Naive B cell (primary cell): ENCODE results near the gene GOLGA6L7. TPM values are rescaled to one million over a fixed set of nuclear protein-coding genes. Genes with fewer than 3 reads are reported as not detected.
"Not testable (repeated sequence)": the region's sequence is repeated elsewhere in the genome, so short reads cannot be mapped to it uniquely, and the experiment has no call there.

Source experiments
- ATAC-seq, 2 donors: fragments of 150-1000 bp; cut with Tn5 transposase; 2 replicates each; pipeline ENCODE4 v1.10.0; 2021; ENCODE audit warnings: low read depth in 2 of 2, mild to moderate bottlenecking in 2 of 2, moderate library complexity in 2 of 2
- DNase-seq: peaks from one replicate; pipeline ENCODE4 v3.0.0; 2022
- H3K27ac Mint-ChIP-seq, 6 donors: one replicate each; pipeline ENCODE4 v1.8.0; 2020 to 2022; ENCODE audit warnings: mild to moderate bottlenecking in 6 of 6, mixed read lengths in 6 of 6, moderate library complexity in 5 of 6, inconsistent platforms in 2 of 6
- H3K27me3 Mint-ChIP-seq, 3 donors: one replicate each; pipeline ENCODE4 v1.8.0; 2021 to 2022; ENCODE audit warnings: mixed read lengths in 3 of 3, mild to moderate bottlenecking in 1 of 3
- H3K36me3 Mint-ChIP-seq, 2 donors: one replicate each; pipeline ENCODE4 v1.8.0; 2020 to 2022; ENCODE audit warnings: mixed read lengths in 2 of 2, inconsistent platforms in 1 of 2, mild to moderate bottlenecking in 1 of 2
- H3K4me1 Mint-ChIP-seq, 3 donors: one replicate each; pipeline ENCODE4 v1.8.0; 2020 to 2022; ENCODE audit warnings: mixed read lengths in 3 of 3, inconsistent platforms in 1 of 3, mild to moderate bottlenecking in 1 of 3, moderate library complexity in 1 of 3
- H3K4me3 Mint-ChIP-seq, 8 donors: one replicate each; pipeline ENCODE4 v1.8.0; 2020 to 2022; ENCODE audit warnings: mild to moderate bottlenecking in 8 of 8, mixed read lengths in 8 of 8, moderate library complexity in 8 of 8, inconsistent platforms in 2 of 8
- H3K9me3 Mint-ChIP-seq, 7 donors: one replicate each; pipeline ENCODE4 v1.8.0; 2020 to 2022; ENCODE audit warnings: mixed read lengths in 7 of 7, mild to moderate bottlenecking in 5 of 7, inconsistent platforms in 2 of 7, moderate library complexity in 1 of 7
- polyA plus RNA-seq, 6 donors: library from polyadenylated mRNA; unstranded; fragments of 300-500 nt; fragmentation: Illumina TruSeq; gene quantifications; one replicate each; pipeline ENCODE4 v1.2.3, GENCODE V29; 2021; ENCODE audit warnings: low read depth in 6 of 6

The GOLGA6L7 gene, protein sequence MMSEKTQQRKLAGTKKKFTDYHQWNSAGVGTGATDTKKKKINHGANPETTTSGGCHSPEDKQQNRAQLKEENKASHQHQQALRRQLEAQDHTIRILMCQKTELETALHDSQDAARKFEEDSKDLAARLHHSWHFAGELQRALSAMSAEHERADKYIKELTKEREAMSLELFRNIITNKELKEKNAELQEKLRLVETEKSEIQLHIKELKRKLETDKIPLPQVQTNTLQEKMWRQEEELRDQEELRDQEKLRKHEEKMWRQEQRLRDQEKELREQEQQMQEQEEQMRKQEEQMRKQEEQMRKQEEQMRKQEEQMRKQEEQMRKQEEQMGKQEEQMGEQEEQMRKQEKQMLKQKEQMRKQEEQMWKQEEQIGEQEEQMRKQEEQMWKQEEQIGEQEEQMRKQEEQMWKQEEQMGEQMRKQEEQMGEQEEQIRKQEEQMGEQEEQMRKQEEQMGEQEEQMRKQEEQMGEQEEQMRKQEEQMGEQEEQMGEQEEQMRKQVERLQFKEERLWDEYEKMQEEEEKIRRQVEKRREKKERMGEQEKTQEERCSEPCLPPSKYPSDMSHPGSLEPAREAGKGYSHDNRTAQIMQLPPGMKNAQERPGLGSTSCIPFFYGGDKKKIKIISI
- polyA plus RNA-seq: not detected

DNA sequence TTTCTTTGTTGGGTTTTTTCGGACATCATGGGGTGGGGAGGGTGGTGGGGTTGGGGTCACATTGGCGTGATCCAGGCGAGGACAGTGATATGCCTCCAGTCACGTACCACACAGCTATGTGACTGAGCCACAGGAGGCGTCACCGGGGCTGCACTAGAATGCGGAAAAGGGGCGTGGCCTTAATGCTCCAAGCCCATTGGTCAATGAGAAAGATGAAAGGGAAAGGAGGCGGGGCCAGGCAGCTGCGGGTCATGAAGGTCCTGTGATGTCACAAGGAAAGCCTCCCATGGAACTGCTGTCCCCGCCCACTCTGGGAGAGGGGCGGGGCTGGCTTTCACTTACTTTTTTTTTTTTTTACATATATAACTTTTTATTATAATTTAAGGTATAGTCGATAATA is at the start of gene GOLGA6L7:
Gene GOLGA6L7, minus strand, starts transcription at position 124 of the 400 bp plus-strand sequence. Its CDS starts 95 bp downstream, at position 29.
- H3K9me3 Mint-ChIP-seq, DNase-seq, H3K4me1 Mint-ChIP-seq, ATAC-seq, H3K27me3 Mint-ChIP-seq, H3K36me3 Mint-ChIP-seq: not testable (repeated sequence)
- peak within 1 kb of the TSS in 2 of 6 donors; percentile 59 to 66 for H3K27ac Mint-ChIP-seq
- peak within 1 kb of the TSS in 1 of 8 donors; percentile 35 for H3K4me3 Mint-ChIP-seq

DNA sequence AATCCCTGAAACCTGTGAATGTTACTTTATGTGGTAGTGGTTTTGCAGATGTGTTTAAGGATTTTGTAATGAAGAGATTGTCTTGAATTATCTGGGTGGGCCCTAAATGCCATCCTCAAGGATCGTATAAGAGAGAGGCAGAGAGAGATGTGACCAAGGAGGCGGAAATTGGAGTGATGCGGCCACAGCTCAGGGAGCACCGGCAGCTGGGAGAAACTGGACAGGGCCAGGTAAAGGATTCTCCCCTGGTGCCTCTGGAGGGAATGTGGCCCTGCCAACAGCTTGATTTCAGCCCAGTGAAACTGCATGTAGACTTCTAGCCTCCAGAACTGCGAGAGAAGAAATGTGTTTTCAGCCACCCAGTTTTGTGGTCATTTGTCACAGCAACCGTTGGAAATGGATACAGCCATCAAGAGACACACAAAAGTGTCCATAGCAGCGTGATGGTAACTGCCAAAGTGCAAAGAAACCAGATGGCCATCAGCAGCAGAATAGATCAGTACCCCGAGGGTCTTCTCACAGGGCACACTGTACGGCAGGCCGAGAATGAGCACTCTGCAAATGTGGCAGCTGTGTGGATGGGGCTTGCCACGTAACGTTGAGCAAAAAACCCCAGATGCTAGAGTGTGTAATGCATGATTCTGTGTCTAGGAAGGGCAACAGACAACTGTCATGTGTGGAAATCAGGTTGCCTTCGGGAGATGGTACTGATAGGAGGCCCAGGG is 49.6 kb upstream of the GOLGA6L7 start:
- Mint-ChIP-seq H3K4me1 (no peaks in the 10 kb centered on the region), H3K36me3 (no peaks in the 10 kb centered on the region)
- ATAC-seq: no peak

GRCh38 chr15:28896951-28897350 is 48.5 kb upstream of the GOLGA6L7 start:
- DNase-seq (no peak), ATAC-seq (no peak)
- Mint-ChIP-seq H3K27ac (no peak overlapping the region), H3K27me3 (peaks cover 0 to 5% (median 0%) of the 10 kb centered on the region in 3 donors), H3K4me3 (no peak overlapping the region), H3K4me1 (no peaks in the 10 kb centered on the region), H3K9me3 (peaks cover 0 to 3% (median 0%) of the 10 kb centered on the region in 7 donors), H3K36me3 (no peaks in the 10 kb centered on the region)

More for the DNA sequence above, 49.6 kb upstream of the GOLGA6L7 start:
- Mint-ChIP-seq H3K4me3 (no peak overlapping the region), H3K27me3 (peaks cover 0 to 5% (median 0%) of the 10 kb centered on the region in 3 donors), H3K27ac (peak overlapping the region in 1 of 6 donors; percentile 18), H3K9me3 (peaks cover 0 to 3% (median 1%) of the 10 kb centered on the region in 7 donors)
- no peak for DNase-seq

DNA sequence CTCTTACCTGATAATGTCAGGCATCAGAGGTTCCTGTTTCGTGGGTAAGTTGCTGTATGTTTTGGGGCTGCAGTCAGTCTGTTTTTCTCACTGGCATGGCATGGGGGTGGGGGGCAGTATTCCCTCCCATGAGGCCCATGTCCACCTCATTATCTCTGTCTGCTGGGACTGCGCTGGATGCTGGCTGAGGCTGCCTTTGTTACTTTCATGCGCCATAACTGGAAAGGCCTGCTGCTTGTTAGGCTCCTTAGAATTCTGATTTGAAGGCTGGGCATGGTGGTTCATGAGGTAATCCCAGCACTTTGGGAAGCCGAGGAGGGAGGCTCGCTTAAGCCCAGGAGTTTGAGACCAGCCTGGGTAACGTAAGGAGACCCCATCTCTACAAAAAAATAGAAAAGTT is 47.1 kb upstream of the GOLGA6L7 start:
- H3K27me3 Mint-ChIP-seq: peaks cover 0 to 10% (median 0%) of the 10 kb centered on the region in 3 donors
- H3K4me3 Mint-ChIP-seq: no peak overlapping the region
- H3K9me3 Mint-ChIP-seq: peaks cover 0 to 3% (median 0%) of the 10 kb centered on the region in 7 donors
- DNase-seq (no peak), ATAC-seq (no peak)
- no peaks in the 10 kb centered on the region for H3K36me3 Mint-ChIP-seq
- no peaks in the 10 kb centered on the region for H3K4me1 Mint-ChIP-seq
- H3K27ac Mint-ChIP-seq: no peak overlapping the region

GRCh38 chr15:28895146-28895545 is 46.7 kb upstream of the GOLGA6L7 start:
- Mint-ChIP-seq H3K27me3 (peaks cover 0 to 10% (median 2%) of the 10 kb centered on the region in 3 donors), H3K36me3 (no peaks in the 10 kb centered on the region), H3K4me3 (no peak overlapping the region), H3K27ac (no peak overlapping the region), H3K4me1 (no peaks in the 10 kb centered on the region), H3K9me3 (peaks cover 0 to 3% (median 0%) of the 10 kb centered on the region in 7 donors)
- ATAC-seq (no peak), DNase-seq (no peak)

DNA sequence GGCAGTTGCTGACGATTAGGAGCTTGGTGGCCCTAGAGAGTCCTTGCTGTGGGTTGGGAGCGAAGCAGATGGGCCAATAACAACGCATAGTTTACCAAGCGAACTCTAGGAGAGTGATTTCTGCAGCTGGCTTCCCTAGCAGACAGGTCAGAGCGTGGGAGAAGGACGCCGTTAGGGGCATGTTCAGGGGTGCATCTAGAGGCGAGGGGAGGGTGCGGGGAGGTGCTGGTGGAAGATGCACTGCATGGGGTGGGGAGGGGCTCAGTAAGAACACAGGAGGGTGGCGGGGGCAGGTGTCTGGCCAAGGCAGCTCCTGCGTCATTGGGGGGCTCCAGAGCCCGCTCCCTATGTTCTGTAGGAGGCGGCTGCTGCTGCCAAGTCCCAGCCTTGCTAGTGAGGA is 46.2 kb upstream of the GOLGA6L7 start:
- DNase-seq (no peak), ATAC-seq (no peak)
- Mint-ChIP-seq H3K36me3 (no peaks in the 10 kb centered on the region), H3K27ac (no peak overlapping the region), H3K4me3 (no peak overlapping the region), H3K27me3 (peaks cover 4 to 14% (median 7%) of the 10 kb centered on the region in 3 donors), H3K4me1 (peaks cover 0 to 1% (median 0%) of the 10 kb centered on the region in 3 donors), H3K9me3 (peaks cover 0 to 3% (median 0%) of the 10 kb centered on the region in 7 donors)

GRCh38 chr15:28892789-28893610 is 44.6 kb upstream of the GOLGA6L7 start:
- Mint-ChIP-seq H3K36me3 (no peaks in the 10 kb centered on the region), H3K4me1 (peaks cover 0 to 4% (median 0%) of the 10 kb centered on the region in 3 donors), H3K9me3 (peaks cover 0 to 4% (median 0%) of the 10 kb centered on the region in 7 donors), H3K4me3 (no peak overlapping the region), H3K27me3 (peaks cover 13 to 27% (median 19%) of the 10 kb centered on the region in 3 donors), H3K27ac (no peak overlapping the region)
- DNase-seq (no peak), ATAC-seq (no peak)

DNA sequence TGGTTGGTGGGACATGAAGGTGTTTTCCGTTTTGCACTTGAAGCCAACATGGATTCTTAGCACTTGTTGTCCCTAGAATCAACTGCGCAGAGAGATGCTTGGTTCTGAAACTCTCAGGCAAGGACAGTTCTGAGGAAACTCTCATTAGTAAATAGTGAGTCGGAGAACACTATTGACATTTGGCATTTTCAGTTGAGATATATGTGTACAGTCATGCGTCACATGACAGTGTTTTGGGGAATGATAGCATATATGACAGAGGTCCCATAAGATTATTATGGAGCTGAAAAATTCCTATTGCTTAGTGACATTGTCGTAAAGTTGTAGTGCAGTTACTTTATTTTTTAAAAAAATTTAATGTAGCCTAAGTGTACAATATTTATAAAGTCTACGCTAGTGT is 43.1 kb upstream of the GOLGA6L7 start:
- Mint-ChIP-seq H3K36me3 (no peaks in the 10 kb centered on the region), H3K27me3 (peaks cover 18 to 40% (median 31%) of the 10 kb centered on the region in 3 donors), H3K4me1 (peaks cover 0 to 7% (median 4%) of the 10 kb centered on the region in 3 donors), H3K4me3 (no peak overlapping the region), H3K9me3 (peaks cover 0 to 4% (median 0%) of the 10 kb centered on the region in 7 donors), H3K27ac (no peak overlapping the region)
- no peak for DNase-seq
- ATAC-seq: no peak

DNA sequence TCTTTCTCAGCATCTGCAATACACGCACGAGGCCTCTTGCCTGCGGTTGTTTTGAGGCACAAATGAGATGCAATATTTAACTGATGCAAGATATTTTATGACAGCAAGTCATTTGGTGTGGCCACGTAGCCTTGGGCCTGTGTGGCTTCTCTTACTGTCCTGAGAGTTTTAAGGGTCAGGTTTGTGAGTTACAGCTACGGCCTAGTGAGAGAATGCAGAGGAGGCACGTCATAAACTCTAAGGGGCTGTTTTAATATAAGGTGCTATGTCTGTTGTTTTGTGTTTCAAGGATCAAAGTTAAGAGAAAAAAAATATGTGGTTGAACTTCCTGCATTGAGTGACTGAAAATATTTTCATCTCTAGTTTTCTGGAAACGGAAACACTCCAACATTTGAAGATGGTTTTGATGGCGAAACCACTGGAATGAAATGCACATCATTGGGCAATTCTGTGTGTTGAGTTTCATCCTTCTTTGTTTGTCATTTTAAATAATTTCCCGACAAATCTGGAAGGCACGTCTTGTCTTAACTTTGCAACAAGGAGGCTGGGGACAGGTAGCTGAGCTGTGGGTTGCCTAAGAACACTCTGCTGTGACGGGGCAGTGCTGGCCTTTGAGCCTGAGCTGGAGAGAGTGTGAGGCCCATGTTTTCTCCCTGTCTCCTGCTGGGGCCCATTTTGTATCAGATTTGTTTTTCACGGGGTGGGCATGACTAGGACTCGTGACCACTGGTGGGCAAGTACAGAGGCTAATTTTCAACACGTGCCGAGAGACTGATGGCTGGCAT is 42.5 kb upstream of the GOLGA6L7 start:
- H3K4me3 Mint-ChIP-seq: no peak overlapping the region
- H3K36me3 Mint-ChIP-seq: no peaks in the 10 kb centered on the region
- H3K9me3 Mint-ChIP-seq: peaks cover 0 to 4% (median 0%) of the 10 kb centered on the region in 7 donors
- DNase-seq (no peak), ATAC-seq (no peak)
- peaks cover 18 to 40% (median 31%) of the 10 kb centered on the region in 3 donors for H3K27me3 Mint-ChIP-seq
- H3K27ac Mint-ChIP-seq: no peak overlapping the region
- peaks cover 0 to 7% (median 4%) of the 10 kb centered on the region in 3 donors for H3K4me1 Mint-ChIP-seq

DNA sequence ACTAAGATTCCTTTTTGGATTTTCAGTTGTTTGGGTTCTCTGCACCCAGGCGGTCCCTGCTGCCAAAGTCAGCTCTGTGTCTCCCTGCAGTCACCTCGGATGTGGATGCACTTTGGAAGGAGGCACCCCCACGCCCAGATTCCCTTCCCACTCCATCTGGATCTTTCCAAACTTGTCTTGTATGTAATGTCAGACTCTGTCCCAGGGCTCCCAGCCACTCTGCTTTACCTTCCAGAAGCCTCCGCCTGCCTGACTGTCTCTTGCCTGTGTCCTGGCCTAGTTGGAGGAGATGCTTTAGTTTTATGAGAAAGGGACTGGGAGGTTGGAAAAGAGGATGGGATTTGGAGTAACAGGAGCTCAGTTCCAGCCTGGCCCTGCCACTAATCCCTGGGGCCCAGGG is 41.8 kb upstream of the GOLGA6L7 start:
- H3K9me3 Mint-ChIP-seq, ATAC-seq, H3K36me3 Mint-ChIP-seq, H3K4me1 Mint-ChIP-seq, H3K4me3 Mint-ChIP-seq, DNase-seq, H3K27ac Mint-ChIP-seq: not testable (repeated sequence)
- peaks cover 18 to 40% (median 31%) of the 10 kb centered on the region in 3 donors for H3K27me3 Mint-ChIP-seq

DNA sequence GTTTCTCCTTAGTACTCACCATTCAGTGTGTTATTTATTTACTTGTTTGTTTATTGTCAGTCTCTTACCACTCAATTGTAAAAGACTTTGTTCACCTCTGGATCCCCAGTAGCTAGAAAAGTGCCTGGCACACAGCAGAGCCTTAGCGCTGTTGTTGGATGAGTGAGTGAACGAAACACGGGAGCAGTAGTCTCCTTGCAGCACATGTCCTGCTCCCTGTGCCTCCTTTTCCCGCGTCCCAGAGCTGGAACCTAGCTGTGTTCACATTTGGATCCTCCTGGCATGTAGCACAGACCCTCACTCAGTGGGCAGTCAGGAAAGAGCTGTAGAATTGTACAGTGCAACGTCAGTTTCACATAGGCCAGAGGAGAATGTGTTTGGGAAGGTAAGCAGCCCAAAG is 41.4 kb upstream of the GOLGA6L7 start:
- not testable (repeated sequence) for ATAC-seq, H3K36me3 Mint-ChIP-seq, H3K27ac Mint-ChIP-seq, H3K4me1 Mint-ChIP-seq, H3K9me3 Mint-ChIP-seq, DNase-seq
- Mint-ChIP-seq H3K27me3 (peaks cover 18 to 44% (median 34%) of the 10 kb centered on the region in 3 donors), H3K4me3 (peak overlapping the region in 1 of 8 donors; percentile 35)

- Mint-ChIP-seq H3K4me3 (no peak overlapping the region), H3K36me3 (no peaks in the 10 kb centered on the region), H3K27ac (no peak overlapping the region), H3K27me3 (peaks cover 18 to 46% (median 39%) of the 10 kb centered on the region in 3 donors), H3K9me3 (peaks cover 0 to 4% (median 0%) of the 10 kb centered on the region in 7 donors), H3K4me1 (peaks cover 0 to 12% (median 4%) of the 10 kb centered on the region in 3 donors)
- DNase-seq (no peak), ATAC-seq (no peak)
Observed at GRCh38 chr15:28889346-28889745, 40.9 kb upstream of the GOLGA6L7 start.
